ENCODE data around the gene ITGB4. TPM values are rescaled to one million over a fixed set of nuclear protein-coding genes. Genes with fewer than 3 reads are reported as not detected.
A peak's percentile ranks its signal among the peaks of the same experiment; 100 is the strongest.

ITGB4 gene
- total and polyA plus RNA-seq, 2 experiments from 2014 or later, result 0.09 to 0.40 TPM

DNA sequence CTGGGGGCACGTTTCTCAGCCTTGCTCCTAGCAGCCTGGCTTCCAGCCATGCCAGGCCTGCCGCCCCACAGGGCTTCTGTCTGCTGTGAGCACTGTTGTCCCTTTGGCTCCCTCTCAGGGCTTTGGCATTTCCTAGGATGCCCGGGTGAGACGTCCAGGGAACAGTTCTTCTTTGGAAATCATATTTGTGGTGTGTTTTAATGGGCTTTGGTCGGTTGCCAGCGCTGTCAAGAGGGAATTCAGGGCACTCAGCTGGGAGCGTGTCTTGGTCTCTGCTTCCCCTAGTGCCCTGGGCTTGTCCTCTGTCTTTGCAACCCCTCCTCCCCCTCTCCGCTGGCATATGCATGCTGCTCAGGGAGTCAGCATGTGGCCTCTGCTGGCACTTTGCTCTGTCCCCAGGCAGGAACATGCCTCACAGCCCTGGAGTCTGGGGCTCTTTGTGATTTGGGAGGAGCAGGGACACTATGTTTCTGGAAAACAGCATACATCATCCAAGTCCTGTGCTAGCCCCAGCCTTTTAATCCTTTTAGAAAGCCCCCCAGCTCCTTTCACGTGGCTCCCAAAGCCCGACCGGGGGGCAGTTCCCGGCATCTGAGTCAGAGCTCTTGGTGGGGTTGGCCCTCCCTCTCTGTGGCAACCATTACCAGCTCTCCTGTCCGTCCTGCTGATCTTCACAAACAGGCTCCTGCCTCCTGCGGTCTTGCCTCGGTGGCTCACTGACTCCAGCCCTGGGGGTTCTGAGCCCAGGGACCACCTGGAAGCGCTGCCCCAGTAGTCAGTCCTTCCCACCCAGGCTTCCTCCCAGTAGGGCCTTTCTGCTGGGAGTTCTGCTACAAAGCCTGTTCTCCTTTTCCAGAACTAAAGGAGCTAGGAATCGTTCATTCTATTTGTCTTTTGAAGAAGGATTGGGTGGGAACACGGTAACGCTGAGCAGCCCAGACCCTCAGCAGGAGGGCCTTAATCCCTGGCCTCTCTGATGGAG lies 27.5 kb upstream of the ITGB4 start:
- no peaks in the 10 kb centered on the region for H3K9me3 ChIP-seq (ENCODE audit: low read depth)
- H3K27me3 ChIP-seq, result no peaks in the 10 kb centered on the region
- DNase-seq (ENCODE audit: low read depth in 1 of 2, low spot score in 1 of 2), result peak; percentile 77 to 81
- peak overlapping the region; percentile 45 for H3K27ac ChIP-seq
- H3K4me3 ChIP-seq, result no peak overlapping the region
- TF ChIP-seq, protein P1, sequence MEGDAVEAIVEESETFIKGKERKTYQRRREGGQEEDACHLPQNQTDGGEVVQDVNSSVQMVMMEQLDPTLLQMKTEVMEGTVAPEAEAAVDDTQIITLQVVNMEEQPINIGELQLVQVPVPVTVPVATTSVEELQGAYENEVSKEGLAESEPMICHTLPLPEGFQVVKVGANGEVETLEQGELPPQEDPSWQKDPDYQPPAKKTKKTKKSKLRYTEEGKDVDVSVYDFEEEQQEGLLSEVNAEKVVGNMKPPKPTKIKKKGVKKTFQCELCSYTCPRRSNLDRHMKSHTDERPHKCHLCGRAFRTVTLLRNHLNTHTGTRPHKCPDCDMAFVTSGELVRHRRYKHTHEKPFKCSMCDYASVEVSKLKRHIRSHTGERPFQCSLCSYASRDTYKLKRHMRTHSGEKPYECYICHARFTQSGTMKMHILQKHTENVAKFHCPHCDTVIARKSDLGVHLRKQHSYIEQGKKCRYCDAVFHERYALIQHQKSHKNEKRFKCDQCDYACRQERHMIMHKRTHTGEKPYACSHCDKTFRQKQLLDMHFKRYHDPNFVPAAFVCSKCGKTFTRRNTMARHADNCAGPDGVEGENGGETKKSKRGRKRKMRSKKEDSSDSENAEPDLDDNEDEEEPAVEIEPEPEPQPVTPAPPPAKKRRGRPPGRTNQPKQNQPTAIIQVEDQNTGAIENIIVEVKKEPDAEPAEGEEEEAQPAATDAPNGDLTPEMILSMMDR (IDR thresholded peaks at IDR 0.05; ENCODE audit: low read depth, low read length), result no peak
- H3K36me3 ChIP-seq, result no peaks in the 10 kb centered on the region
- peaks cover 5% of the 10 kb centered on the region for H3K4me1 ChIP-seq (ENCODE audit: low read depth)

DNA sequence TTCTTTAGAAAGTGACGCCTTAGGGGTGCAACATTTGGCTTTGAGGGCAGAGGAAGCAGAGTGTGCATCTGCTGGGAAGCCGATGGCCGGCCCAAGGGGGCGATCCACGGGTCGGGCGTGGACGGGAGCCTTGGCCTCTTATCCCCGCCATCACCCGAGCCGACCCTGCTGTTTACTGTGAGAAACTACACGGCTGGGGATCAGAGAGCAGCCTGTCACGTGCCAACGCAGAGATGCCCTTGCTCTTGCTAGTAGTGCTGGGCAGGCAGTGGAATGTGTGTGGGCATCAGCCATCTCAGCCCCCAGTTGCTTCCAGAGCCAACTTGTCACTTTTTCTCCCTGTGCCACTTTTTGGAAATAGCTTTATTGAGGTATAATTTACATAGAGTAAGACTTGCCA lies 26.7 kb upstream of the ITGB4 start:
- no peak overlapping the region for H3K27ac ChIP-seq
- TF ChIP-seq, protein P1 (IDR thresholded peaks at IDR 0.05; ENCODE audit: low read depth, low read length), result no peak
- H3K4me1 ChIP-seq (ENCODE audit: low read depth), result peaks cover 5% of the 10 kb centered on the region
- no peaks in the 10 kb centered on the region for H3K27me3 ChIP-seq
- no peaks in the 10 kb centered on the region for H3K9me3 ChIP-seq (ENCODE audit: low read depth)
- no peak overlapping the region for H3K4me3 ChIP-seq
- H3K36me3 ChIP-seq, result no peaks in the 10 kb centered on the region
- DNase-seq (ENCODE audit: low read depth in 1 of 2, low spot score in 1 of 2), result no peak

DNA sequence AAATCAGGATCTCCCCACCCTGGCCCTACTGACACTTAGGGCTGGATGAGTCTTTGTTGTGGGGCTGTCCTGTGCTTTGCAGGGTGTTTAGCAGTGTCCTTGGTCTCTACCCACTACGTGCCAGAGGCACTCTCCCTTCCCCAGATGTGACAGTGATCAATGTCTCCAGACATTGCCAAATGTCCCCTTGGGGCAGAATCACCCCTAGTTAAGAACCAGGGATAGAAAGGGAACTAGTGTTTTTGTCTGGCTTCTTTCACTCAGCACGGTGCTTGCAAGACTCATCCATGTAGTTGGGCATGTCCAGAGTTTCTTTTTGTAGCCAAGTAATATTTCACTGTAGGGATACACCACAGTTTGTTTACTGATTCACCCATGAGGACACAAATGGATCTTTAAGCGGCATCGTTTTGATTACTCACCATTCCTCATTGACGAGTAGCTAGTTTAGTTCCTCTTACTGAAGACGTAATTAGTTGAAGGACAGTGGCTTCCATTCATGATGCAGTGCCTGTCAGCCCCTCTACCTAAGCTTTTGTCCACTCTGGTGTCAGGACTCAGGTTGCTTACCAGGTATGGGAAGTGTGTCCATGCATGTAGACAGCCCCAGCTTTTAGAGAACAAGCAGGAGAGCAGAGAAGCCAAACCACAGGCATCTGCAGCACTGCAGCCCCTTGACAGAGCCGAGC lies 26.0 kb upstream of the ITGB4 start:
- Histone ChIP-seq H3K27me3 (no peaks in the 10 kb centered on the region), H3K27ac (no peak overlapping the region), H3K4me1 (ENCODE audit: low read depth) (peaks cover 10% of the 10 kb centered on the region), H3K36me3 (no peaks in the 10 kb centered on the region), H3K9me3 (ENCODE audit: low read depth) (no peaks in the 10 kb centered on the region), H3K4me3 (no peak overlapping the region)
- no peak for DNase-seq (ENCODE audit: low read depth in 1 of 2, low spot score in 1 of 2)
- TF ChIP-seq, protein P1 (IDR thresholded peaks at IDR 0.05; ENCODE audit: low read depth, low read length), result no peak

DNA sequence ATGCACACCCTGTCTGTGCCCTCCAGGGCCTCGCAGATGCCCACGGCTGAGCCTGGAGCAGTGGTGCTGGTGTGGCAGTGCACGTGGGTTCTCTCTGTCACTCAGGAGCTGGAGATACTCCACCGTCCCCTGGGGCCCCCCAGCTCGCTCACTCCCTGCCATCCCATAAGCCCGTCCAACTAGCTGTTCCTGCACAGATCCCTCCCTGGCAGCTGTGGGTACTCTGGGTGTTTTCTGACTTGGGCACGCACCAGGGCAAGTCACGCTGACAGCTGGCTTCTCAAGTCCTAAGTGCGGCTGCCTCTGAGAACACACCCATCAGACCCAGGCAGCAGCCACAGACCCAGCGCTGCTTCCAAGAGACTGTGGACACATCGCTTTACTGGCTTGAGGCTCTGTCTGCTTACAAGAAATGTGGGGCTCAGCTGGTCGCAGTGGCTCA lies 25.4 kb upstream of the ITGB4 start:
- Histone ChIP-seq H3K4me3 (no peak overlapping the region), H3K4me1 (ENCODE audit: low read depth) (peaks cover 10% of the 10 kb centered on the region), H3K9me3 (ENCODE audit: low read depth) (no peaks in the 10 kb centered on the region), H3K27ac (no peak overlapping the region), H3K27me3 (no peaks in the 10 kb centered on the region), H3K36me3 (peaks cover 3% of the 10 kb centered on the region)
- no peak for DNase-seq (ENCODE audit: low read depth in 1 of 2, low spot score in 1 of 2)
- TF ChIP-seq, protein P1 (IDR thresholded peaks at IDR 0.05; ENCODE audit: low read depth, low read length), result no peak

DNA sequence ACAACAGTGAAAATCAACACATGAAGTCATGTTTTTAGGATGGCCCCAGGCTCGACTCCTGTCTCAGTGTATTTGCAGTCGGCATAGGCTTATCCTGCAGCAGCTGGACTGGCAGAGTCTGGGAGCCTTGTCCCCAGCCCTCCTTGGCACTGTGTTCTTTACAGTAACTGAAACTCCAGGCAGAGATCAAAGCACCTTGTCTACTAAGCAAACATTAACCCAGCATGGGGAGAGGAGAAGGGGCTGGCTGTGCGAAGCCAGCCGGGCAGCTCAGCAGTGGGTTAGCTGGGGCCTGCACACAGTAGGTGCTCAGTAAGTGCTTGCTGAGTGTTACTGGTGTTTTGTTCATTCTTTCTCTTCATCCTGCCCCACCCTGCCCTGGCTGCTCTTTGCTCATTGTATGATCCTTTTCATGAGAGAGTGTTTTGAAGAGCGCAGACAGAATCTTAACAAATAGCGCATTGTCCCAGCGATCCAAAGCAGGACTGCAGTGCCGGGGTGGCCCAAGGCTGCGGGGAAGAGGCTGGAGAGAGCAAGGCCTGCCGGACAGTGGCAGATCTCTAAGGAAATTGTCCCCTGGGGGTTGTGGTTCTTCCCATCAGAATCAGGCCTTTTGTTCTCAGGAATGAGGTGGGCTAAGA lies 23.5 kb upstream of the ITGB4 start:
- peaks cover 10% of the 10 kb centered on the region for H3K4me1 ChIP-seq (ENCODE audit: low read depth)

More for the DNA sequence above, 23.5 kb upstream of the ITGB4 start:
- H3K4me3 ChIP-seq, result no peak overlapping the region
- TF ChIP-seq, protein P1 (IDR thresholded peaks at IDR 0.05; ENCODE audit: low read depth, low read length), result no peak
- no peak overlapping the region for H3K27ac ChIP-seq
- peaks cover 18% of the 10 kb centered on the region for H3K36me3 ChIP-seq
- H3K27me3 ChIP-seq, result no peaks in the 10 kb centered on the region
- no peaks in the 10 kb centered on the region for H3K9me3 ChIP-seq (ENCODE audit: low read depth)
- DNase-seq (ENCODE audit: low read depth in 1 of 2, low spot score in 1 of 2), result no peak
